Keratinocyte (primary cell): Measurements from ENCODE around the gene AGMAT. TPM values are rescaled to one million over a fixed set of nuclear protein-coding genes. Genes with fewer than 3 reads are reported as not detected.

Source experiments
- DNase-seq: peaks from one replicate; pipeline ENCODE4 v3.0.0-alpha.2; 2011; ENCODE audit warnings: low read depth, missing footprints, low spot score
- FAIRE-seq: peaks from 2 replicates; lab custom pipeline; 2011; peaks lifted over from hg19 to GRCh38; lab: Jason Lieb, UNC
- H2AFZ ChIP-seq: 2 replicates; pipeline ENCODE4 v1.6.0; 2012; ENCODE audit warnings: low read length, control low read depth, inconsistent platforms; ENCODE audit not compliant: control insufficient read depth
- H3K27ac ChIP-seq: 2 replicates; pipeline ENCODE4 v1.5.1; 2011; ENCODE audit warnings: low read length; ENCODE audit not compliant: control insufficient read depth, insufficient read depth
- H3K27me3 ChIP-seq: 3 replicates; pipeline ENCODE4 v1.6.0; 2011; ENCODE audit warnings: low read length; ENCODE audit not compliant: control insufficient read depth, insufficient read depth; ENCODE audit errors: extremely low read depth
- H3K36me3 ChIP-seq, 2 experiments: 2 replicates in 1 of 2; 3 replicates in 1 of 2; pipeline ENCODE4 v1.5.1; 2011; ENCODE audit warnings: low read length in 2 of 2, mild to moderate bottlenecking in 1 of 2; ENCODE audit not compliant: control insufficient read depth in 2 of 2, insufficient read depth in 2 of 2; ENCODE audit errors: extremely low read depth in 1 of 2
- H3K4me1 ChIP-seq: 3 replicates; pipeline ENCODE4 v1.5.1; 2011; ENCODE audit warnings: low read length; ENCODE audit not compliant: control insufficient read depth, insufficient read depth; ENCODE audit errors: extremely low read depth
- H3K4me2 ChIP-seq: 3 replicates; pipeline ENCODE4 v1.6.0; 2011; ENCODE audit warnings: low read depth, low read length; ENCODE audit not compliant: control insufficient read depth, insufficient read depth; ENCODE audit errors: extremely low read depth
- H3K4me3 ChIP-seq, 3 experiments: fragments of 200-600 bp in 1 of 3; sonication (generic) in 1 of 3; 2 replicates in 2 of 3; 3 replicates in 1 of 3; pipeline ENCODE4 v1.5.1; 2011 to 2016; ENCODE audit warnings: low read length in 3 of 3, mild to moderate bottlenecking in 3 of 3, control low read depth in 2 of 3, inconsistent platforms in 1 of 3, low read depth in 1 of 3, mixed read lengths in 1 of 3, mixed run types in 1 of 3, moderate library complexity in 1 of 3; ENCODE audit not compliant: control insufficient read depth in 2 of 3, insufficient read depth in 2 of 3; ENCODE audit errors: extremely low read depth in 1 of 3
- H3K79me2 ChIP-seq: 2 replicates; pipeline ENCODE4 v1.6.0; 2012; ENCODE audit warnings: low read length; ENCODE audit not compliant: control insufficient read depth, insufficient read depth
- H3K9ac ChIP-seq: 3 replicates; pipeline ENCODE4 v1.6.0; 2011; ENCODE audit warnings: low read length; ENCODE audit not compliant: control insufficient read depth, insufficient read depth; ENCODE audit errors: extremely low read depth
- H3K9me1 ChIP-seq: 3 replicates; pipeline ENCODE4 v1.6.0; 2011; ENCODE audit warnings: low read length; ENCODE audit not compliant: control insufficient read depth, insufficient read depth; ENCODE audit errors: extremely low read depth
- H3K9me3 ChIP-seq: 2 replicates; pipeline ENCODE4 v1.5.1; 2012; ENCODE audit warnings: low read depth, low read length; ENCODE audit not compliant: control insufficient read depth
- H4K20me1 ChIP-seq: 3 replicates; pipeline ENCODE4 v1.6.0; 2011; ENCODE audit warnings: low read length; ENCODE audit not compliant: control insufficient read depth, insufficient read depth; ENCODE audit errors: extremely low read depth
- CTCF ChIP-seq, 3 experiments: IDR thresholded peaks in 1 of 3; conservative IDR thresholded peaks in 1 of 3; optimal IDR thresholded peaks in 1 of 3; 2 replicates in 2 of 3; 3 replicates in 1 of 3; pipeline versions ENCODE3 to v1.5.1; 2011; ENCODE audit warnings: low read length in 3 of 3, mild to moderate bottlenecking in 3 of 3, moderate library complexity in 2 of 3, control low read depth in 1 of 3, inconsistent platforms in 1 of 3; ENCODE audit not compliant: insufficient read depth in 2 of 3; ENCODE audit errors: extremely low read depth in 1 of 3
- EZH2 ChIP-seq: IDR thresholded peaks from one replicate; pipeline ENCODE4 v1.6.1; 2012; ENCODE audit warnings: inconsistent platforms, mild to moderate bottlenecking, low read length, moderate library complexity
- dilution Hi-C: fragments of 300-500 bp; cut with MboI; formaldehyde crosslinking; loops from one replicate; pipeline ENCODE4 v1.7.0; 2020; ENCODE audit warnings: low sequenced_read_pairs; ENCODE audit not compliant: extremely low pct_ligation_motif_present
- polyA plus RNA-seq, 5 experiments: library from polyadenylated mRNA; depleted of rRNA in 3 of 5; stranded (reverse) in 3 of 5; stranded (forward) in 1 of 5; unstranded in 1 of 5; fragments of >200 nt; gene quantifications; 1 replicate in 1 of 5; 2 replicates in 3 of 5; 3 replicates in 1 of 5; pipeline versions ENCODE4 v1.2.1 to v1.2.3, GENCODE V29; 2011 to 2012; ENCODE audit warnings: missing spikeins in 2 of 5, low read depth in 1 of 5, low replicate concordance in 1 of 5

Gene AGMAT
- polyA plus RNA-seq, 1 donor (not counting 4 experiments of a cell fraction or from before 2014, with no cell fraction given): 0.21 TPM

- H2AFZ ChIP-seq: no peak overlapping the region
- no peaks in the 10 kb centered on the region for H3K9me1 ChIP-seq
- no peak overlapping the region for H3K27ac ChIP-seq
- H3K9me3 ChIP-seq: no peaks in the 10 kb centered on the region
- H3K4me1 ChIP-seq: no peaks in the 10 kb centered on the region
- no peaks in the 10 kb centered on the region for H3K27me3 ChIP-seq
- no peaks in the 10 kb centered on the region for H4K20me1 ChIP-seq
- H3K9ac ChIP-seq: no peak overlapping the region
- dilution Hi-C loops: no loop called here
- no peaks in the 10 kb centered on the region for H3K36me3 ChIP-seq
- no peaks in the 10 kb centered on the region for H3K79me2 ChIP-seq
- TF ChIP-seq EZH2 (no peak), CTCF (optimal IDR thresholded peaks at IDR 0.05 in 1 of 3, IDR thresholded peaks at IDR 0.05 in 1 of 3, conservative IDR thresholded peaks at IDR 0.05 in 1 of 3; ENCODE audit: extremely low read depth in 1 of 3, insufficient read depth in 2 of 3, low read length in 3 of 3) (no peak)
- H3K4me2 ChIP-seq: no peak overlapping the region
- FAIRE-seq (no peak), DNase-seq (no peak)
- no peak overlapping the region for H3K4me3 ChIP-seq
Observed at GRCh38 chr1:15578921-15579682, 5.7 kb downstream of the AGMAT start.

- no peaks in the 10 kb centered on the region for H3K27me3 ChIP-seq
- no peaks in the 10 kb centered on the region for H4K20me1 ChIP-seq
- no peaks in the 10 kb centered on the region for H3K4me1 ChIP-seq
- no peak overlapping the region for H3K4me3 ChIP-seq
- no peak overlapping the region for H3K9ac ChIP-seq
- FAIRE-seq: no peak
- no peaks in the 10 kb centered on the region for H3K9me3 ChIP-seq
- TF ChIP-seq EZH2: no peak
- no peak for TF ChIP-seq CTCF (optimal IDR thresholded peaks at IDR 0.05 in 1 of 3, IDR thresholded peaks at IDR 0.05 in 1 of 3, conservative IDR thresholded peaks at IDR 0.05 in 1 of 3; ENCODE audit: extremely low read depth in 1 of 3, insufficient read depth in 2 of 3, low read length in 3 of 3)
- no peaks in the 10 kb centered on the region for H3K79me2 ChIP-seq
- no peak for DNase-seq
- H2AFZ ChIP-seq: no peak overlapping the region
- no peak overlapping the region for H3K27ac ChIP-seq
- dilution Hi-C loops: no loop called here
- no peaks in the 10 kb centered on the region for H3K36me3 ChIP-seq
- H3K9me1 ChIP-seq: no peaks in the 10 kb centered on the region
- H3K4me2 ChIP-seq: no peak overlapping the region
Observed at GRCh38 chr1:15577691-15578090, 7.2 kb downstream of the AGMAT start.
